Raji (cell line): Measurements from ENCODE around the gene PROSER3.

Experiments
- POLR2A ChIP-seq: IDR thresholded peaks from 2 replicates; pipeline ENCODE4 v1.6.1; 2011; ENCODE audit warnings: low read depth, low read length, control low read depth; ENCODE audit not compliant: insufficient read depth

PROSER3 gene

DNA sequence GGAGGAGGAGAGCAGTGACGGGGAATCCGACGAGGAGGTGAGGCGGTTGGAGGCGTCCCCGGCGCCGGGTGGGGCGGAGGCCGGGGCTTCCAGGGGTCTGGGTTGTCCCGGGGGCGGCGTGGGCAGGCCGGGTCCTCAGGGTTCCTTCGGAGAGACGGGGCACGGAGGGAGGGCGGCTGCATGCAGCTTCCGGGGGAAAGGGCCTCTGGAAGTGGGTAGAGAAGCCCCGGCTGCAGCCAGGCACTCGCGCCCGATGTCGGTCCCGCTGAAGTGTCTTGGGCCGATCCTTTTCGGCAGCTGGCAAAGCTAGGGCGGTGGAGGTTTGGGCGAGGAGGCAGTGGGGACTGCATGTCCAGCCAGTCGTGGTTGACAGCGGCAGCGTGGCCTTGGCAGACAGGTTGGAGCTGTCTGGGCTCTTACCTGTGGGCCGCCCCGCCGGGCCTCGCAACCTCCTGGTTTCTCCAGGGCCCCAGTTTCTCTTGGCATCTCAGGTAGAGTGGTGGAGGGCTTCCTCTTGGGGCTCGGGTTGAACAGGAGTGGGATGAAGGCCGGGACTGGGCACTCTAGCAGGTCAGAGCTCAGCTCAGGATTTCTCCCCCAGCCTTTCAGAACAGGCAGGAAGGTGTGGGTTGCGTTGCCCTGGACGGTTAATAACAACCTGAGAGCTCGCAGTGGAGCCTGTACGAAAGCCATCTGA, 39.5 kb upstream of the PROSER3 start:
- TF ChIP-seq POLR2A, result no peak

DNA sequence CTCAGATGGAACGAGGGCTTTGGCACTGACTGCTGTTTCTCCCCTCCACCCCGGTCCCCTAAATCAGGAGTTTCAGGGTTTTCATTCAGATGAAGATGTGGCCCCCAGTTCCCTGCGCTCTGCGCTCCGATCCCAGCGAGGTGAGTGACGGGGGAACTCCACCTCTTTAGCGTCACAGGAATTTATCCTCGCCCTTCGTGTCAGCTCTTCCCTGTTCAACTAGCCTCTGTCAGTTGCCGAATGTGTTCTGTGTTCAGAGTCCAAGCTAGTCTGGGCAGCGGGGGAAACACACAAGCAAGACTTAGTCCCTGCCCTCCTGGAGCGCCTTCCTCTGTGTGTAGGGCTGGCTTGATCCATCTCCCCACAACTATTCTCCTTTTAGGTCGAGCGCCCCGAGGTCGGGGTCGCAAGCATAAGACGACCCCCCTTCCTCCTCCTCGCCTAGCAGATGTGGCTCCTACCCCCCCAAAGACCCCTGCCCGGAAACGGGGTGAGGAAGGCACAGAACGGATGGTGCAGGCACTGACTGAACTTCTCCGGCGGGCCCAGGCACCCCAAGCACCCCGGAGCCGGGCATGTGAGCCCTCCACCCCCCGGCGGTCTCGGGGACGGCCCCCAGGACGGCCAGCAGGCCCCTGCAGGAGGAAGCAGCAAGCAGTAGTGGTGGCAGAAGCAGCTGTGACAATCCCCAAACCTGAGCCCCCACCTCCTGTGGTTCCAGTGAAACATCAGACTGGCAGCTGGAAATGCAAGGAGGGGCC, 38.4 kb upstream of the PROSER3 start:
- no peak for TF ChIP-seq POLR2A

DNA sequence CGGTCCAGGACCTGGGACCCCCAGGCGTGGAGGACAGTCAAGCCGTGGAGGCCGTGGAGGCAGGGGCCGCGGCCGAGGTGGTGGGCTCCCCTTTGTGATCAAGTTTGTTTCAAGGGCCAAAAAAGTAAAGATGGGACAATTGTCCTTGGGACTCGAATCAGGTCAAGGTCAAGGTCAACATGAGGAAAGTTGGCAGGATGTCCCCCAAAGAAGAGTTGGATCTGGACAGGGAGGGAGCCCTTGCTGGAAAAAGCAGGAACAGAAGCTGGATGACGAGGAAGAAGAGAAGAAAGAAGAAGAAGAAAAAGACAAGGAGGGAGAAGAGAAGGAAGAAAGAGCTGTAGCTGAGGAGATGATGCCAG, 37.8 kb upstream of the PROSER3 start:
- TF ChIP-seq POLR2A, result no peak

DNA sequence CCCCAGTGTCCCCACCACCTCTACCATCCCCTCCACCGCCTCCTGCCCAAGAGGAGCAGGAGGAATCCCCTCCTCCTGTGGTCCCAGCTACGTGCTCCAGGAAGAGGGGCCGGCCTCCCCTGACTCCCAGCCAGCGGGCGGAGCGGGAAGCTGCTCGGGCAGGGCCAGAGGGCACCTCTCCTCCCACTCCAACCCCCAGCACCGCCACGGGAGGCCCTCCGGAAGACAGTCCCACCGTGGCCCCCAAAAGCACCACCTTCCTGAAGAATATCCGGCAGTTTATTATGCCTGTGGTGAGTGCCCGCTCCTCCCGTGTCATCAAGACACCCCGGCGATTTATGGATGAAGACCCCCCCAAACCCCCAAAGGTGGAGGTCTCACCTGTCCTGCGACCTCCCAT, 37.3 kb upstream of the PROSER3 start:
- TF ChIP-seq POLR2A, result no peak

DNA sequence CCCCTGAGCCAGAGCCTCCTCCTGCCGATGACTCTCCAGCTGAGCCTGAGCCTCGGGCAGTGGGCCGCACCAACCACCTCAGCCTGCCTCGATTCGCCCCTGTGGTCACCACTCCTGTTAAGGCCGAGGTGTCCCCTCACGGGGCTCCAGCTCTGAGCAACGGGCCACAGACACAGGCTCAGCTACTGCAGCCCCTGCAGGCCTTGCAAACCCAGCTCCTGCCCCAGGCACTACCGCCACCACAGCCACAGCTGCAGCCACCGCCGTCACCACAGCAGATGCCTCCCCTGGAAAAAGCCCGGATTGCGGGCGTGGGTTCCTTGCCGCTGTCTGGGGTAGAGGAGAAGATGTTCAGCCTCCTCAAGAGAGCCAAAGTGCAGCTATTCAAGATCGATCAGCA, 36.6 kb upstream of the PROSER3 start:
- TF ChIP-seq POLR2A, result no peak

DNA sequence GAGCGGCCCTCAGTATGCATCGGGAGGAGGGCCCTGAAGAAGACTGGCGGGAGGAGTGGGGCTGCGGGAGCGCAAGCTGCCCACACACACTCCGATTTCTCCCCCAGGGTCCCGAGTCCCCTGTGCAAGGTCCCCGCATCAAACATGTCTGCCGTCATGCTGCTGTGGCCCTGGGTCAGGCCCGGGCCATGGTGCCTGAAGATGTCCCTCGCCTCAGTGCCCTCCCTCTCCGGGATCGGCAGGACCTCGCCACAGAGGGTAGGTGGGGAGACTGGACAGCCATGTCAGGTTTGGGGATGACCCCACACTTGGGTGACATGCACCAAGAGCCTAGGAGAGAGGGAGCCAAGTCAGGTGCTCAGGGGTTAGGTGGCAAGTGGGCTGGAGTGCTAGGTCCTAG, 35.5 kb upstream of the PROSER3 start:
- TF ChIP-seq POLR2A, result no peak

DNA sequence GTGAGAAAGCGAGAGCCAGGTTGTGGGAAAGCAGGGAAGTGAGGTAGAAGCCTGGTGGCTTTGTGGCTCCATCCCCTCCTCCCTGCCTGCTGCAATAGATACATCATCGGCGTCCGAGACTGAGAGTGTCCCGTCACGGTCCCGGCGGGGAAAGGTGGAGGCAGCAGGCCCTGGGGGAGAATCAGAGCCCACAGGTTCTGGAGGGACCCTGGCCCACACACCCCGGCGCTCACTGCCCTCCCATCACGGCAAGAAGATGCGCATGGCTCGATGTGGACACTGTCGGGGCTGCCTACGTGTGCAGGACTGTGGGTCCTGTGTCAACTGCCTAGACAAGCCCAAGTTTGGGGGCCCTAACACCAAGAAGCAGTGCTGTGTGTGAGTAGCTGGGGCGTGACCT, 35.1 kb upstream of the PROSER3 start:
- no peak for TF ChIP-seq POLR2A

DNA sequence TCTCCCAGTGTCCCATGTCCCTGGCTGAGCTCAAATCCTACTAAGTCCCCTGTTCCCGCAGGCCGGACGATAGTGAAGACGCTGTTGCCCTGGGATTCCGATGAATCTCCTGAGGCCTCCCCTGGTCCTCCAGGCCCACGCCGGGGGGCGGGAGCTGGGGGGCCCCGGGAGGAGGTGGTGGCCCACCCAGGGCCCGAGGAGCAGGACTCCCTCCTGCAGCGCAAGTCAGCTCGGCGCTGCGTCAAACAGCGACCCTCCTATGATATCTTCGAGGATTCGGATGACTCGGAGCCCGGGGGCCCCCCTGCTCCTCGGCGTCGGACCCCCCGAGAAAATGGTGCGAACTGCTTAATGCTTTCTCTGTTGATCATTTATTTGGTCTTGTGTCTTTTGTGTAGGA, 34.3 kb upstream of the PROSER3 start:
- no peak for TF ChIP-seq POLR2A

DNA sequence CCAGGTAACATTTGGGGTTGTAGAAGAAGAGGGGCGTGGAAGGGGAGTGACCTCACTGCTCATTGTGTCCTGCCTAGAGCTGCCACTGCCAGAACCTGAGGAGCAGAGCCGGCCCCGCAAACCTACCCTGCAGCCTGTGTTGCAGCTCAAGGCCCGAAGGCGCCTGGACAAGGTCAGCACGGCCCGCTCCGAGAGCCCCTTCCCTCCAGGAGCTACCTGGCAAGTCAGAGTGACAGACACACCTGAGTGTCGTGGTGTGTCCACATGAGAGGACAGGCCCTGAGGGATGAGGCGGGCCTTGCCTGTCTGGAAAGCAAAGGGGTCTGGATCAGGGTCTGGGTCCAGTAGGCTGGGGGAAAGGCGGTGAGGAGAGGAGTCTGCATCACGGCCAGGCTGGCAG, 33.4 kb upstream of the PROSER3 start:
- TF ChIP-seq POLR2A, result no peak

DNA sequence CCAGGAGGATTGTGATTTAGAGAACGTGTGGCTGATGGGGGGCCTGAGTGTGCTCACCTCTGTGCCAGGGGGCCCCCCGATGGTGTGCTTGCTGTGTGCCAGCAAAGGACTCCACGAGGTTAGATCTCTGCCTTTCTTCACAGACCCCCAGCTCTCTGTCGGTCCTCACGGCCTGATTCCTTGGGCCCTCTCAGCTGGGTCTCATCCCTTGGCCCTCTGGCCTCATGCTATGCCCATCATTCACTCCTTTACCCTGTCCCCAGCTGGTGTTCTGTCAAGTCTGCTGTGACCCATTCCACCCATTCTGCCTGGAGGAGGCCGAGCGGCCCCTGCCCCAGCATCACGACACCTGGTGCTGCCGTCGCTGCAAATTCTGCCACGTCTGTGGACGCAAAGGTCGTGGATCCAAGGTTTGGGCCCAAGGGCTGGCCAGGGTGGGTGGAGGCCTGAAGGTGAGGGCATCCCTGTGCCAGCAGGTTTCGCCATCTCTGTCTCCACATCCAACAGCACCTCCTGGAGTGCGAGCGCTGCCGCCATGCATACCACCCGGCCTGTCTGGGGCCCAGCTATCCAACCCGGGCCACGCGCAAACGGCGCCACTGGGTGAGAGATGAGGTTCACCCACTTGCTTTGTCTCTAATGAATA, 32.6 kb upstream of the PROSER3 start:
- TF ChIP-seq POLR2A, result no peak

DNA sequence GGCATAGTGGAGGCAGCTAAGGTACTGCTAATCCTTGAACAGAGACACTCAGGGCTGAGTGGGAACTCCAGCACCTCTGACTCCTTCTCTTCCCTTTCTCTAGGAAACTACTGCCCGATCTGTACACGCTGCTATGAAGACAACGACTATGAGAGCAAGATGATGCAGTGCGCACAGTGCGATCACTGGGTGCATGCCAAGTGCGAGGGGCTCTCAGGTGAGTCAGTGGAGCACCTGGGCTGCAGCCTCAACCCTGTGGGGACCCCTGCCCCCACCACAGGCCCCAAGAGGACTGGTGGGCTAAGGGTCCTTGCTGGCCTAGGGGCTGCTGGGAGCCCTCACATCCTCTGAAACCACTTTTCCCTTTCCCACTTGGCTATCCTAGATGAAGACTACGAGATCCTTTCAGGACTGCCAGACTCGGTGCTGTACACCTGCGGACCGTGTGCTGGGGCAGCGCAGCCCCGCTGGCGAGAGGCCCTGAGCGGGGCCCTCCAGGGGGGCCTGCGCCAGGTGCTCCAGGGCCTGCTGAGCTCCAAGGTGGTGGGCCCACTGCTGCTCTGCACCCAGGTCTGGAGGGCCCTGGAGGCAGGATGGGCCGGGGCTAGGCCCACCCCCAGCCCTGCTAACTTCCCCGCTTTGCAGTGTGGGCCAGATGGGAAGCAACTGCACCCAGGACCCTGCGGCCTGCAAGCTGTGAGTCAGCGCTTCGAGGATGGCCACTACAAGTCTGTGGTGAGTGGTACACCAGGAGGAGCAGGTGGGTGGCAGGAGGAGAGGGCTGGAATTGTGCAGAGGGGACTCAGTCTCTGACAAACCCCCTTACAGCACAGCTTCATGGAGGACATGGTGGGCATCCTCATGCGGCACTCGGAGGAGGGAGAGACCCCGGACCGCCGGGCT, 30.7 kb upstream of the PROSER3 start:
- TF ChIP-seq POLR2A, result no peak

DNA sequence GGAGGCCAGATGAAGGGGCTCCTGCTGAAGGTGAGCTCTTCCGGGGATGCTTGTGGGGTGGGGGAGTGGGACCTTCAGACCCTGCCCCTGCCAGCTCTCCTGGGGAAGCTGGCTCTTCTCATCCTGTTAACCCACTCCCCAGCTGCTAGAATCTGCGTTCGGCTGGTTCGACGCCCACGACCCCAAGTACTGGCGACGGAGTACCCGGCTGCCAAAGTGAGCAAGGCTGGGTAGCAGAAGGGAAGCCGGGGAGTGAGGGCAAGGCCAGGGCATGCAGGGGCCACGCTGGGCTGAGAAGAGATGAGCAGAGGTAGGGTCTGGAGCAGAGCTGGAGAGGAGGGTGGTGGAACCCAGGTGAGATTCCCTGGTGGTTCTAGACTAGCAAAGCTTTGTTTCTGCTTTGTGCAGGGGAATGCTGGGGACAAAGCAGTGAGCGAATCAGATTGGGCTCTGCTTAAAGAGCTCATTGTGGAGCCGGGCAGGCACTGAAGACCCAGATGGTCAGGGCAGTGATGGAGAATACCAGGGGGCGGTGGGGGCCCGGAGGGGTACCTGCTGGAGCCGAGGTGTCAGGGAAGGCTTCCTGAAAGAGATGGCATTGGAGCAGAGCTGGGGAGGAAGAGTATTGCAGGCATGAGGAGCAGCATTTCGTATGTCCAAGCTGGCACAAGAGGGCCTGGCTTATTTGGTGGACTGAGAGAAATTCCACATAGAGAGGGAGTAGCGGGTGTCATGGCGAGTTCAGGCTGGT, 29.8 kb upstream of the PROSER3 start:
- TF ChIP-seq POLR2A, result no peak

DNA sequence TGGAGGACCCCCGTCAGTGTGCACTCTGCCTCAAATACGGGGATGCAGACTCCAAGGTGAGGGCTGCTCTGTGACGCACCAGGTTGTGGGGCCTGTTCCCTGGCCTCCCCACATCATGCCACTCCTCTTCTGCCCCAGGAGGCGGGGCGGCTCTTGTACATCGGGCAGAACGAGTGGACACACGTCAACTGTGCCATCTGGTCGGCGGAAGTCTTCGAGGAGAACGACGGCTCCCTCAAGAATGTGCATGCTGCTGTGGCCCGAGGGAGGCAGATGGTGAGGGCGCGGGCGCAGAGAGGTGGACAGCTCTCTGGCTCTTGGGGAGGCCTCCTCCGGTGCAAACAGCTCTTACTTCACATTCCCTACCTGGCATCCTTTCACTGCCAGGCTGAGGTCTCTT, 29.0 kb upstream of the PROSER3 start:
- TF ChIP-seq POLR2A, result no peak

DNA sequence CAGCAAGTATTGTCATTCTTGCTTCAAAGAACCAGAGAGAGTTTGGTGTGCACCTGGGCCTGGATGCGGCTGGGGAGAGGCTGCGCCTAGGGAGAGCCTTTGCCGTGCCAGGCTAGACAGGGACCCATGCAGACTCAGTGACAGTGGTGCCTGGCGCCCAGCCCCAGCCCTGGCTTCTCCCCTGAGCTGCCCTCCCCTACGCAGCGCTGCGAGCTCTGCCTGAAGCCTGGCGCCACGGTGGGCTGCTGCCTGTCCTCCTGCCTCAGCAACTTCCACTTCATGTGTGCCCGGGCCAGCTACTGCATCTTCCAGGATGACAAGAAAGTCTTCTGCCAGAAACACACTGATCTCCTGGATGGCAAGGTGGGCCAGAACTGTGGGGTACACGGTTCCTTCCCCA, 28.2 kb upstream of the PROSER3 start:
- no peak for TF ChIP-seq POLR2A

DNA sequence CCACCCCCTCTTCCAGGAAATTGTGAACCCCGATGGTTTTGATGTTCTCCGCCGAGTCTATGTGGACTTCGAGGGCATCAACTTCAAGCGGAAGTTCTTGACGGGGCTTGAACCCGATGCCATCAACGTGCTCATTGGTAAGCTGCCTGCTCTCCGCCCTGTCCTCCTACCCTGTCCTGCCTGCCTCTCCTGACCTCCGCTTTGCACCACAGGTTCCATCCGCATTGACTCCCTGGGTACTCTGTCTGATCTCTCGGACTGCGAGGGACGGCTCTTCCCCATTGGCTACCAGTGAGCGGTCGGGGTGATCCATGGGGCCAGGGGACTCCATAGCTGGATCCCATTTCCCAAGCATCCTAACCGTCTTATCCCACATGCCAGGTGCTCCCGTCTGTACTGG, 27.6 kb upstream of the PROSER3 start:
- no peak for TF ChIP-seq POLR2A

DNA sequence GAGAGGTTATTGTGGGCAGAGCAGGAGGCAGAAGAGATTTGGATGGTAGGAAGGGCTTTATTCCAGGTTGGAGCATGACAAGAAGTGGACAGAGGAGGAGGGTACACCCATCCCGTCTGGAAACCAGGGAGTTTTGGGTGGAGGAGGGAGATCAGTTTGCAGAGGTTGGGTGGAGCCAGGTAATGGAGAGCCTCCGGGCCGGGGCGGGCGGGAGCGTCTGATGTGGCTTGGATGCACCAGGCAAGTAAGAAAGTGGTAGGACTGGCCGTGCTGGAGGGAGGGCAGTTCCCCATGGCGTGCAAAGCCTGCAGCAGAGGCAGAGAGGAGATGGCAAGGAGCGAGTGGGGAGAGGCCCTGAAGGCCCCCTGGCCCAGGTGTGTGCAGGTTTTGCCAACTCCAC, 26.6 kb upstream of the PROSER3 start:
- TF ChIP-seq POLR2A, result no peak
